ENCODE data around the gene MAL.
"Not testable (repeated sequence)": the region's sequence is repeated elsewhere in the genome, so short reads cannot be mapped to it uniquely, and the experiment has no call there.

The MAL gene

GRCh38 chr2:95034221-95034620 is 8.7 kb downstream of the MAL start:
- no peak for DNase-seq (ENCODE audit: low read depth)
- no peak overlapping the region for H3K4me3 ChIP-seq (ENCODE audit: low read length)
- TF ChIP-seq, protein P1, sequence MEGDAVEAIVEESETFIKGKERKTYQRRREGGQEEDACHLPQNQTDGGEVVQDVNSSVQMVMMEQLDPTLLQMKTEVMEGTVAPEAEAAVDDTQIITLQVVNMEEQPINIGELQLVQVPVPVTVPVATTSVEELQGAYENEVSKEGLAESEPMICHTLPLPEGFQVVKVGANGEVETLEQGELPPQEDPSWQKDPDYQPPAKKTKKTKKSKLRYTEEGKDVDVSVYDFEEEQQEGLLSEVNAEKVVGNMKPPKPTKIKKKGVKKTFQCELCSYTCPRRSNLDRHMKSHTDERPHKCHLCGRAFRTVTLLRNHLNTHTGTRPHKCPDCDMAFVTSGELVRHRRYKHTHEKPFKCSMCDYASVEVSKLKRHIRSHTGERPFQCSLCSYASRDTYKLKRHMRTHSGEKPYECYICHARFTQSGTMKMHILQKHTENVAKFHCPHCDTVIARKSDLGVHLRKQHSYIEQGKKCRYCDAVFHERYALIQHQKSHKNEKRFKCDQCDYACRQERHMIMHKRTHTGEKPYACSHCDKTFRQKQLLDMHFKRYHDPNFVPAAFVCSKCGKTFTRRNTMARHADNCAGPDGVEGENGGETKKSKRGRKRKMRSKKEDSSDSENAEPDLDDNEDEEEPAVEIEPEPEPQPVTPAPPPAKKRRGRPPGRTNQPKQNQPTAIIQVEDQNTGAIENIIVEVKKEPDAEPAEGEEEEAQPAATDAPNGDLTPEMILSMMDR (conservative IDR thresholded peaks at IDR 0.05; ENCODE audit: low read length): no peak

GRCh38 chr2:95034818-95035217 is 9.3 kb downstream of the MAL start:
- no peak for DNase-seq (ENCODE audit: low read depth)
- TF ChIP-seq, protein P1 (conservative IDR thresholded peaks at IDR 0.05; ENCODE audit: low read length): no peak

DNA sequence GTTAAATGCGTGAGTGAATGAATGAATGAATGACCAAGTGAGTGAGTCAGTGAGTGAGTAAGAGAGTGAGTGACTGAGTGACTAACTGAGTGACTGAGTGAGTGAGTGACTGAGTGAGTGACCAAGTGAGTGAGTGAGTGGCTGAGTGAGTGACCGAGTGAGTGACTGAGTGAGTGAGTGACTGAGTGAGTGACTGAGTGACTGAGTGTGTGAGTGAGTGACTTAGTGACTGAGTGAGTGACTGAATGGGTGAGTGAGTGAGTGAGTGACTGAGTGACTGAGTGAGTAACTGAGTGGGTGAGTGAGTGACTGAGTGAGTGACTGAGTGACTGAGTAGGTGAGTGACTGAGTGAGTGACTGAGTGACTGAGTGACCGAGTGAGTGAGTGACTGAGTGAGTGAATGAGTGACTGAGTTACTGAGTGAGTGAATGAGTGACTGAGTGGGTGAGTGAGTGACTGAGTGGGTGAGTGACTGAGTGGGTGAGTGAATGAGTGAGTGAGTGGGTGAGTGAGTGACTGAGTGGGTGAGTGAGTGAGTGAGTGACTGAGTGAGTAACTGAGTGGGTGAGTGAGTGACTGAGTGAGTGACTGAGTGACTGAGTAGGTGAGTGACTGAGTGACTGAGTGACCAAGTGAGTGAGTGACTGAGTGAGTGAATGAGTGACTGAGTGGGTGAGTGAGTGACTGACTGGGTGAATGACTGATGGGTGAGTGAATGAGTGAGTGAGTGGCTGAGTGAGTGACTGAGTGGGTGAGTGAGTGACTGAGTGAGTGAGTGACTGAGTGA is 11.3 kb downstream of the MAL start:
- no peak overlapping the region for H3K4me3 ChIP-seq (ENCODE audit: low read length)
- TF ChIP-seq, protein P1 (conservative IDR thresholded peaks at IDR 0.05; ENCODE audit: low read length): no peak
- no peak for DNase-seq (ENCODE audit: low read depth)

More at GRCh38 chr2:95034818-95035217, 9.3 kb downstream of the MAL start:
- H3K4me3 ChIP-seq (ENCODE audit: low read length): no peak overlapping the region

DNA sequence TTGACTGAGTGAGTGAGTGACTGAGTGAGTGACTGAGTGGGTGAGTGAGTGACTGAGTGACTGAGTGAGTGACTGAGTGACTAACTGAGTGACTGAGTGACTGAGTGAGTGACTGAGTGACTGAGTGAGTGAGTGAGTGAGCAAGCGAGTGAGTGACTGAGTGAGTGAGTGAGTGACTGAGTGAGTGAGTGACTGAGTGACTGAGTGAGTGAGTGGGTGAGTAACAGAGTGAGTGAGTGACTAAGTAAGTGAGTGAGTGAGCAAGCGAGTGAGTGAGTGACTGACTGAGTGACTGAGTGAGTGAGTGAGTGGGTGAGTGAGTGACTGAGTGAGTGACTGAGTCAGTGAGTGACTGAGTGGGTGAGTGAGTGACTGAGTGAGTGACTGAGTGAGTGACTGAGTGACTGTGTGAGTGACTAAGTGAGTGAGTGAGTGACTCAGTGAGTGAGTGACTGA is 11.9 kb downstream of the MAL start:
- H3K4me3 ChIP-seq (ENCODE audit: low read length): no peak overlapping the region
- TF ChIP-seq, protein P1 (conservative IDR thresholded peaks at IDR 0.05; ENCODE audit: low read length): no peak
- no peak for DNase-seq (ENCODE audit: low read depth)

DNA sequence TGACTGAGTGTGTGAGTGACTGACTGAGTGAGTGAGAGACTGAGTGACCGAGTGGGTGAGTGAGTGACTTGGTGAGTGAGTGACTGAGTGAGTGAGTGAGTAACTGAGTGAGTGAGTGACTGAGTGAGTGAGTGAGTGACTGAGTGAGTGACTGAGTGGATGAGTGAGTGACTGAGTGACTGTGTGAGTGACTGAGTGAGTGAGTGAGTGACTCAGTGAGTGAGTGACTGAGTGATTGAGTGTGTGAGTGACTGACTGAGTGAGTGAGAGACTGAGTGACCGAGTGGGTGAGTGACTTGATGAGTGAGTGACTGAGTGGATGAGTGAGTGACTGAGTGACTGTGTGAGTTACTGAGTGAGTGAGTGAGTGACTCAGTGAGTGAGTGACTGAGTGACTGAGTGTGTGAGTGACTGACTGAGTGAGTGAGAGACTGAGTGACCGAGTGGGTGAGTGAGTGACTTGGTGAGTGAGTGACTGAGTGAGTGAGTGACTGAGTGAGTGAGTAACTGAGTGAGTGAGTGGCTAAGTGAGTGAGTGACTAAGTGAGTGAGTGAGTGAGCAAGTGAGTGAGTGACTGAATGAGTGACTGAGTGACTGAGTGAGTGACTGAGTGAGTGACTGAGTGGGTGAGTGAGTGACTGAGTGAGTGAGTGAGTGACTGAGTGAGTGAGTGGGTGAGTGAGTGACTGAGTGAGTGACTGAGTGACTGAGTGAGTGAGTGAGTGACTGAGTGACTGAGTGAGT is 12.5 kb downstream of the MAL start:
- not testable (repeated sequence) for DNase-seq (ENCODE audit: low read depth); H3K4me3 ChIP-seq (ENCODE audit: low read length)

DNA sequence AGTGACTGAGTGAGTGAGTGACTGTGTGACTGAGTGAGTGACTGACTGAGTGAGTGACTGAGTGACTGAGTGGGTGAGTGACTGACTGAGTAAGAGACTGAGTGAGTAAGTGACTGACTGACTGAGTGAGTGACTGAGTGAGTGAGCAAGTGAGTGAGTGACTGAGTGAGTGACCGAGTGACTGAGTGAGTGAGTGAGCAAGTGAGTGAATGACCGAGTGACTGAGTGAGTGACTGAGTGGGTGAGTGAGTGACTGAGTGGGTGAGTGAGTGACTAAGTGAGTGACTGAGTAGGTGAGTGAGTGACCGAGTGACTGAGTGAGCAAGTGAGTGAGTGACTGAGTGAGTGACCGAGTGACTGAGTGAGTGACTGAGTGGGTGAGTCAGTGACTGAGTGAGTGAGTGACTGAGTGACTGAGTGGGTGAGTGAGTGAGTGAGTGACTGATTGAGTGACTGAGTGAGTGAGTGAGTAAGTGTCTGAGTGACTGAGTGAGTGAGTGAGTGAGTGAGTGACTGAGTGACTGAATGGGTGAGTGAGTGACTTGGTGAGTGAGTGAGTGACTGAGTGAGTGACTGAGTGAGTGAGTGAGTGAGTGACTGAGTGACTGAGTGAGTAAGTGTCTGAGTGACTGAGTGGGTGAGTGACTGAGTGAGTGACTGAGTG is 13.3 kb downstream of the MAL start:
- TF ChIP-seq, protein P1 (conservative IDR thresholded peaks at IDR 0.05; ENCODE audit: low read length): no peak
- H3K4me3 ChIP-seq (ENCODE audit: low read length): no peak overlapping the region
- no peak for DNase-seq (ENCODE audit: low read depth)

DNA sequence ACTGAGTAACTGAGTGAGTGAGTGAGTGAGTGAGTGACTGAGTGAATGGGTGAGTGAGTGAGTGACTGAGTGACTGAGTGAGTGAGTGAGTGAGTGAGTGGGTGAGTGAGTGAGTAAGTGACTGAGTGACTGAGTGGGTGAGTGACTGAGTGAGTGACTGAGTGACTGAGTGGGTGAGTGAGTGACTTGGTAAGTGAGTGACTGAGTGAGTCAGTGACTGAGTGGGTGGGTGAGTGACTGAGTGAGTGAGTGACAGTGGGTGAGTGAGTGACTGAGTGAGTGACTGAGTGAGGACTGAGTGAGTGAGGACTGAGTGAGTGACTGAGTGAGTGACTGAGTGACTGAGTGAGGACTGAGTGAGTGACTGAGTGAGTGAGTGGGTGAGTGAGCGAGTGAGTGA is 13.9 kb downstream of the MAL start:
- H3K4me3 ChIP-seq (ENCODE audit: low read length): no peak overlapping the region
- TF ChIP-seq, protein P1 (conservative IDR thresholded peaks at IDR 0.05; ENCODE audit: low read length): no peak
- DNase-seq (ENCODE audit: low read depth): no peak
